ENCODE results near the gene HLA-DPB1.

HLA-DPB1 gene

DNA sequence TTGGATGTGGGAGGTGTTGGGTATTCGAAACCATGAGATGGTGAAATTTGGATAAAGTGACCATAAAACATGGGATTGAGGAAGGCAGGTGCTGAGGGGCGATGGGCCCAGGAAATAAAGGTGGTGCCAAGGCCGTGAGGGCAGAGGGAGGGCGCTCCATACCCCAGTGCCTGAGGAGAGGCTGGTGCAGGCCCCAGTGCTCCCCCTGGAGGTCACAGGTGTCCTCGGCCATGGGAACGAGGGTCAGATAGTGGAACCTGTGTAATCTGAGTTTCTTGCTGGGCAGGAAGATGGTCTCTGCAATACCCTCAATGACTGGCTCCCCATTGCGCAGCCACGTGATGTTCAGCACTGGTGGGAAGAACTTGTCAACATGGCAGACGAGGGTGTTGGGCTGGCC lies 16.2 kb downstream of the HLA-DPB1 start:
- H3K9me2 ChIP-seq (replicated peaks; ENCODE audit: low read depth, low read length) = no peaks in the 10 kb centered on the region
- H3K4me3 ChIP-seq (ENCODE audit: low read length, poor library complexity, severe bottlenecking) = no peak overlapping the region
- no peaks in the 10 kb centered on the region for H3F3A ChIP-seq (ENCODE audit: low read depth)
- H3K4me2 ChIP-seq (ENCODE audit: low read depth, low read length, poor library complexity, severe bottlenecking) = no peak overlapping the region
- no peak for TF ChIP-seq EZH2phosphoT487 (IDR thresholded peaks at IDR 0.05; ENCODE audit: borderline replicate concordance)
- TF ChIP-seq, protein P1, sequence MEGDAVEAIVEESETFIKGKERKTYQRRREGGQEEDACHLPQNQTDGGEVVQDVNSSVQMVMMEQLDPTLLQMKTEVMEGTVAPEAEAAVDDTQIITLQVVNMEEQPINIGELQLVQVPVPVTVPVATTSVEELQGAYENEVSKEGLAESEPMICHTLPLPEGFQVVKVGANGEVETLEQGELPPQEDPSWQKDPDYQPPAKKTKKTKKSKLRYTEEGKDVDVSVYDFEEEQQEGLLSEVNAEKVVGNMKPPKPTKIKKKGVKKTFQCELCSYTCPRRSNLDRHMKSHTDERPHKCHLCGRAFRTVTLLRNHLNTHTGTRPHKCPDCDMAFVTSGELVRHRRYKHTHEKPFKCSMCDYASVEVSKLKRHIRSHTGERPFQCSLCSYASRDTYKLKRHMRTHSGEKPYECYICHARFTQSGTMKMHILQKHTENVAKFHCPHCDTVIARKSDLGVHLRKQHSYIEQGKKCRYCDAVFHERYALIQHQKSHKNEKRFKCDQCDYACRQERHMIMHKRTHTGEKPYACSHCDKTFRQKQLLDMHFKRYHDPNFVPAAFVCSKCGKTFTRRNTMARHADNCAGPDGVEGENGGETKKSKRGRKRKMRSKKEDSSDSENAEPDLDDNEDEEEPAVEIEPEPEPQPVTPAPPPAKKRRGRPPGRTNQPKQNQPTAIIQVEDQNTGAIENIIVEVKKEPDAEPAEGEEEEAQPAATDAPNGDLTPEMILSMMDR (conservative IDR thresholded peaks at IDR 0.05; ENCODE audit: low read length) = peak; percentile 88
- no peaks in the 10 kb centered on the region for H4K20me1 ChIP-seq (ENCODE audit: insufficient read depth, low read length, poor library complexity, severe bottlenecking)
- H3K9me3 ChIP-seq (ENCODE audit: insufficient read depth, low read depth, low read length) = no peaks in the 10 kb centered on the region
- no peak overlapping the region for H3K9ac ChIP-seq (ENCODE audit: low read depth, low read length, poor library complexity, severe bottlenecking)
- no peaks in the 10 kb centered on the region for H3K4me1 ChIP-seq (ENCODE audit: insufficient read depth, low read length, poor library complexity, severe bottlenecking)
- no peaks in the 10 kb centered on the region for H3K79me2 ChIP-seq (ENCODE audit: insufficient read depth, low read length)
- peaks cover 12% of the 10 kb centered on the region for H3K27me3 ChIP-seq (ENCODE audit: insufficient read depth, low read length, poor library complexity, severe bottlenecking)
- H2AFZ ChIP-seq (ENCODE audit: low read length) = no peak overlapping the region
- no peaks in the 10 kb centered on the region for H3K36me3 ChIP-seq (ENCODE audit: insufficient read depth, low read length)

DNA sequence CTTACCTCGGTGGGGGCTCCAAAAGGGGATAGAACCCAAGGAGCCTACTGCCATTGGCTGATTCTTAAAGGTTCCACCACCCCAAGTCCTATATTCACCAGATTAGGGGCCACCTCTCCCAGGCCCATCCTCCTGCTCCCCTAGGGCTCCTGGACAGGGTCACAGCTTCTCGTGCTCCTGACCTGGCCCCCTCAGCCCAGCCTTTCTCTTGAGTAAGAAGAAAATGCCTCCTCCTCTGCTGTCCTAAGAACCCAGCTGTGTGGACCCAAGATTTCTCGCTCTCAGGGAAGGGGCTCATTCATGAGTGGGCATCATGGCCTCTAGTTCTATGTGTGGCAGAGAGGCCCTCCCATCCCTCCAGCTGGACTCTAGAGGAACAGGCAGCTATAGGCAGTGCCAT lies 16.6 kb downstream of the HLA-DPB1 start:
- Histone ChIP-seq H3K4me1 (ENCODE audit: insufficient read depth, low read length, poor library complexity, severe bottlenecking) (no peaks in the 10 kb centered on the region), H4K20me1 (ENCODE audit: insufficient read depth, low read length, poor library complexity, severe bottlenecking) (no peaks in the 10 kb centered on the region), H3K79me2 (ENCODE audit: insufficient read depth, low read length) (no peaks in the 10 kb centered on the region), H3K9me3 (ENCODE audit: insufficient read depth, low read depth, low read length) (no peaks in the 10 kb centered on the region), H3K9ac (ENCODE audit: low read depth, low read length, poor library complexity, severe bottlenecking) (no peak overlapping the region), H3K4me3 (ENCODE audit: low read length, poor library complexity, severe bottlenecking) (no peak overlapping the region), H3K4me2 (ENCODE audit: low read depth, low read length, poor library complexity, severe bottlenecking) (no peak overlapping the region), H3K27me3 (ENCODE audit: insufficient read depth, low read length, poor library complexity, severe bottlenecking) (peaks cover 13% of the 10 kb centered on the region), H2AFZ (ENCODE audit: low read length) (no peak overlapping the region), H3K36me3 (ENCODE audit: insufficient read depth, low read length) (no peaks in the 10 kb centered on the region), H3F3A (ENCODE audit: low read depth) (no peaks in the 10 kb centered on the region), H3K9me2 (replicated peaks; ENCODE audit: low read depth, low read length) (no peaks in the 10 kb centered on the region)
- TF ChIP-seq, protein P1 (conservative IDR thresholded peaks at IDR 0.05; ENCODE audit: low read length) = no peak
- TF ChIP-seq EZH2phosphoT487 (IDR thresholded peaks at IDR 0.05; ENCODE audit: borderline replicate concordance) = no peak

DNA sequence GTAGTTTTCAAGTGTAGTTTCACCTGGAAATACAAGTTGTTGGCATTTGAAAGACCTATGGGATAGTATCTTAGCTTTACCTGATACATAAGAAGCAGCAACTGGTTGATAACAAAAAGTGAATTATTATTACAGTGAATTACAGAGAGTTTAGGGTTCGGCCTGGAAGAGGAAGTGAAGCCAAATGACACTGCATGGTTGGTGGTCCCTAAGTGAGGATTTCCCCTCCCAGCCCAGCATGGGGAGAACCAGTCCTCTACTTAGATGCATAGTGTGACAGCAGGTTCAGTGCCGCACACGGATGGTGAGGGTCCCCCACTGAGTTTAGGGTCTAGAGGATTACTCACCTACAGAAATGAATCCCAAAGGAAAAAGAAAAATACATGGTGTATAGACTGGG lies 18.1 kb downstream of the HLA-DPB1 start:
- Histone ChIP-seq H3F3A (ENCODE audit: low read depth) (no peaks in the 10 kb centered on the region), H3K9me3 (ENCODE audit: insufficient read depth, low read depth, low read length) (peaks cover 3% of the 10 kb centered on the region; the same call in 1 of the 2 replicates), H3K27me3 (ENCODE audit: insufficient read depth, low read length, poor library complexity, severe bottlenecking) (peaks cover 19% of the 10 kb centered on the region), H3K79me2 (ENCODE audit: insufficient read depth, low read length) (no peaks in the 10 kb centered on the region), H3K4me1 (ENCODE audit: insufficient read depth, low read length, poor library complexity, severe bottlenecking) (no peaks in the 10 kb centered on the region), H3K4me2 (ENCODE audit: low read depth, low read length, poor library complexity, severe bottlenecking) (no peak overlapping the region), H3K4me3 (ENCODE audit: low read length, poor library complexity, severe bottlenecking) (no peak overlapping the region), H3K9me2 (replicated peaks; ENCODE audit: low read depth, low read length) (no peaks in the 10 kb centered on the region), H2AFZ (ENCODE audit: low read length) (no peak overlapping the region), H4K20me1 (ENCODE audit: insufficient read depth, low read length, poor library complexity, severe bottlenecking) (no peaks in the 10 kb centered on the region), H3K36me3 (ENCODE audit: insufficient read depth, low read length) (no peaks in the 10 kb centered on the region), H3K9ac (ENCODE audit: low read depth, low read length, poor library complexity, severe bottlenecking) (no peak overlapping the region)
- TF ChIP-seq, protein P1 (conservative IDR thresholded peaks at IDR 0.05; ENCODE audit: low read length) = no peak
- TF ChIP-seq EZH2phosphoT487 (IDR thresholded peaks at IDR 0.05; ENCODE audit: borderline replicate concordance) = no peak
